Bronchial epithelial cell (primary cell): ENCODE measurements around the gene PADI1. TPM values are rescaled to one million over a fixed set of nuclear protein-coding genes. Genes with fewer than 3 reads are reported as not detected.
A peak's percentile ranks its signal among the peaks of the same experiment; 100 is the strongest.
"Not testable (repeated sequence)": the region's sequence is repeated elsewhere in the genome, so short reads cannot be mapped to it uniquely, and the experiment has no call there.

ENCODE experiments used
- DNase-seq: peaks from one replicate; pipeline ENCODE4 v3.0.0-alpha.2; 2010; ENCODE audit warnings: low read depth
- FAIRE-seq: peaks from 2 replicates; lab custom pipeline; 2011; peaks lifted over from hg19 to GRCh38; lab: Jason Lieb, UNC
- H3K27me3 ChIP-seq: 2 replicates; pipeline ENCODE4 v1.5.1; 2011; ENCODE audit warnings: low read length; ENCODE audit not compliant: control insufficient read depth, insufficient read depth
- H3K36me3 ChIP-seq: 2 replicates; pipeline ENCODE4 v1.5.1; 2011; ENCODE audit warnings: low read length; ENCODE audit not compliant: control insufficient read depth, insufficient read depth
- H3K4me3 ChIP-seq: 2 replicates; pipeline ENCODE4 v1.5.1; 2011; ENCODE audit warnings: mild to moderate bottlenecking, low read depth, low read length, control low read depth
- total RNA-seq: library from RNA; depleted of rRNA; stranded (reverse); fragments of >200 nt; gene quantifications from 2 replicates; pipeline ENCODE4 v1.2.1, GENCODE V29; 2014
- TF ChIP-seq, protein P1 (sequence below): IDR thresholded peaks from 2 replicates; pipeline ENCODE4 v1.5.1; 2011; ENCODE audit warnings: mild to moderate bottlenecking, moderate library complexity, low read length, control low read depth, inconsistent platforms; ENCODE audit not compliant: insufficient read depth, severe bottlenecking

Gene PADI1
- total RNA-seq, 1 donor from 2014 or later: 11.8 TPM

- Histone ChIP-seq H3K27me3 (no peaks in the 10 kb centered on the region), H3K4me3 (no peak overlapping the region), H3K36me3 (no peaks in the 10 kb centered on the region)
- TF ChIP-seq, protein P1, sequence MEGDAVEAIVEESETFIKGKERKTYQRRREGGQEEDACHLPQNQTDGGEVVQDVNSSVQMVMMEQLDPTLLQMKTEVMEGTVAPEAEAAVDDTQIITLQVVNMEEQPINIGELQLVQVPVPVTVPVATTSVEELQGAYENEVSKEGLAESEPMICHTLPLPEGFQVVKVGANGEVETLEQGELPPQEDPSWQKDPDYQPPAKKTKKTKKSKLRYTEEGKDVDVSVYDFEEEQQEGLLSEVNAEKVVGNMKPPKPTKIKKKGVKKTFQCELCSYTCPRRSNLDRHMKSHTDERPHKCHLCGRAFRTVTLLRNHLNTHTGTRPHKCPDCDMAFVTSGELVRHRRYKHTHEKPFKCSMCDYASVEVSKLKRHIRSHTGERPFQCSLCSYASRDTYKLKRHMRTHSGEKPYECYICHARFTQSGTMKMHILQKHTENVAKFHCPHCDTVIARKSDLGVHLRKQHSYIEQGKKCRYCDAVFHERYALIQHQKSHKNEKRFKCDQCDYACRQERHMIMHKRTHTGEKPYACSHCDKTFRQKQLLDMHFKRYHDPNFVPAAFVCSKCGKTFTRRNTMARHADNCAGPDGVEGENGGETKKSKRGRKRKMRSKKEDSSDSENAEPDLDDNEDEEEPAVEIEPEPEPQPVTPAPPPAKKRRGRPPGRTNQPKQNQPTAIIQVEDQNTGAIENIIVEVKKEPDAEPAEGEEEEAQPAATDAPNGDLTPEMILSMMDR: peak; percentile 83
- DNase-seq (peak; percentile 73), FAIRE-seq (peak; percentile 97)
These were observed 32.0 kb downstream of the PADI1 start for GRCh38 chr1:17236779-17237560.

DNA sequence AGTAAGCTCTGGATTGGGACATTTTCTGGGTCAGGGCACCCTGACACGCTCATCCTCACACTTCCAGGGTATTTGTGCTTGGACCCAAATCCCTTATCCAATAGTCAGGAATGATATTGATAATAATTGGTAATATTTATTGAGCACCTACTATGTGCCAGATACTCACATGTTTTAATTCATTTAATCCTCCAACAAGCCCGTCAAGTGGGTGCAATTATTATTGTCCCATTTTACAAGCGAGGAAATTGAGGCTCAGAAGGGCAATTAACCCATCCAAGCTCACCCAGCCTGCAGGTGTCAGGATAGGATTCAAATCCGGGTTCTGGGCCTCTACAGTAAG, 32.6 kb downstream of the PADI1 start:
- no peak for DNase-seq
- TF ChIP-seq, protein P1: peak; percentile 13
- Histone ChIP-seq H3K36me3 (no peaks in the 10 kb centered on the region), H3K27me3 (no peaks in the 10 kb centered on the region), H3K4me3 (no peak overlapping the region)
- no peak for FAIRE-seq

GRCh38 chr1:17239420-17239819, 34.5 kb downstream of the PADI1 start:
- Histone ChIP-seq H3K4me3 (no peak overlapping the region), H3K27me3 (no peaks in the 10 kb centered on the region), H3K36me3 (no peaks in the 10 kb centered on the region)
- DNase-seq: peak; percentile 61
- TF ChIP-seq, protein P1: no peak
- no peak for FAIRE-seq

DNA sequence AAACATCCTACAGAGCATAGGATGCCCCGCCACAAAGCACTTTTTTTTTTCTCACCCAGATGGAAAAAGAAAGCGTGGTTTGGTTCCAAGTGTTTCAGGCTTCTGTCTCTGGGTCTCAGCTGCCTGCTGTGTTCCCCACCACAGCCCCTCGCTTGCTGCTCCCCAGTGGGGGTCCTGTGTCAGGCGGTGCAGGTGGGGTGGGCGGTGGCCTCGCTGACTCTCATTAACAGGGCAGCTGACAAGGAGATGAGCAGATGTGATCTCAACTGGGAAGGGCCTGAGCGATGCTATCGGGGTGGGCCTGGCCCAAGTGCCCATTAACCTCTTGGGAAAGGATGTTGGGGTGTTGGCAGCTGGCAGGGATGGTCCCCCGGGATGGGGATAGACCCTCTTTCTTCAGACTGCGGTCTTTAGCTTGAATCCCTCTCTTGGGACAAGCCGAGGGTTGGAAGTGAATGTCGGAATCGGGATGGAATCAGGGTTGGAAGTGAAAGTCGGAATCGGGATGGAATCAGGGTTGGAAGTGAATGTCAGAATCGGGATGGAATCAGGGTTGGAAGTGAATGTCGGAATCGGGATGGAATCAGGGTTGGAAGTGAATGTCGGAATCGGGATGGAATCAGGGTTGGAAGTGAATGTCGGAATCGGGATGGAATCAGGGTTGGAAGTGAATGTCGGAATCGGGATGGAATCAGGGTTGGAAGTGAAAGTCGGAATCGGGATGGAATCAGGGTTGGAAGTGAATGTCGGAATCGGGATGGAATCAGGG, 36.3 kb downstream of the PADI1 start:
- FAIRE-seq, DNase-seq, H3K4me3 ChIP-seq, H3K36me3 ChIP-seq, H3K27me3 ChIP-seq: not testable (repeated sequence)

GRCh38 chr1:17241780-17242074, 36.8 kb downstream of the PADI1 start:
- not testable (repeated sequence) for FAIRE-seq, H3K36me3 ChIP-seq, H3K4me3 ChIP-seq, DNase-seq, H3K27me3 ChIP-seq

DNA sequence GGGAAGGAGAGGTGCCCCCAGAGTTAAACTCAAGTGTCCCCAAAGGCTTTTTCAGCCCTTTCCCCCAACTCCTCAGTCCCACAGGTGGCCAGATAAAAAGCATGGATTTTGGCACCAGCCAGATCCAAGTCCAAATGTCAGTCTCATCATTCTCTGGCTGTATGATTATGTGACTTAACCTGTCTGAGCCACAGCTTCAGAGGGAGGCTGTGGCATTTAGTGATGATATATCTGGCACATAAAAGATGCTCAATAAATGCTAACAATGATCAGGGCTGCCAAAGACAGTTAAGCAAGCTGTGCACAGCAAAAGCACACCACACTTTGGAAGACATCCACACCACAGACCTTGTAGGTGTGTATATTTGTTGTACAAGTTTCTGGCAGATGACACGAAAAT, 38.3 kb downstream of the PADI1 start:
- Histone ChIP-seq H3K27me3 (no peaks in the 10 kb centered on the region), H3K4me3 (no peak overlapping the region), H3K36me3 (no peaks in the 10 kb centered on the region)
- DNase-seq (no peak), FAIRE-seq (peak; percentile 72)
- TF ChIP-seq, protein P1: no peak
